ENCODE data around the gene ALG13.

GRCh38 chrX:111742018-111742417 is 61.0 kb downstream of the ALG13 start:
- TF ChIP-seq, protein P1, sequence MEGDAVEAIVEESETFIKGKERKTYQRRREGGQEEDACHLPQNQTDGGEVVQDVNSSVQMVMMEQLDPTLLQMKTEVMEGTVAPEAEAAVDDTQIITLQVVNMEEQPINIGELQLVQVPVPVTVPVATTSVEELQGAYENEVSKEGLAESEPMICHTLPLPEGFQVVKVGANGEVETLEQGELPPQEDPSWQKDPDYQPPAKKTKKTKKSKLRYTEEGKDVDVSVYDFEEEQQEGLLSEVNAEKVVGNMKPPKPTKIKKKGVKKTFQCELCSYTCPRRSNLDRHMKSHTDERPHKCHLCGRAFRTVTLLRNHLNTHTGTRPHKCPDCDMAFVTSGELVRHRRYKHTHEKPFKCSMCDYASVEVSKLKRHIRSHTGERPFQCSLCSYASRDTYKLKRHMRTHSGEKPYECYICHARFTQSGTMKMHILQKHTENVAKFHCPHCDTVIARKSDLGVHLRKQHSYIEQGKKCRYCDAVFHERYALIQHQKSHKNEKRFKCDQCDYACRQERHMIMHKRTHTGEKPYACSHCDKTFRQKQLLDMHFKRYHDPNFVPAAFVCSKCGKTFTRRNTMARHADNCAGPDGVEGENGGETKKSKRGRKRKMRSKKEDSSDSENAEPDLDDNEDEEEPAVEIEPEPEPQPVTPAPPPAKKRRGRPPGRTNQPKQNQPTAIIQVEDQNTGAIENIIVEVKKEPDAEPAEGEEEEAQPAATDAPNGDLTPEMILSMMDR (IDR thresholded peaks at IDR 0.05), result no peak
- no peak for TF ChIP-seq POLR2A (IDR thresholded peaks at IDR 0.05)
